Natural killer cell (primary cell): ENCODE measurements around the gene TELO2. TPM values are rescaled to one million over a fixed set of nuclear protein-coding genes. Genes with fewer than 3 reads are reported as not detected.
A peak's percentile ranks its signal among the peaks of the same experiment; 100 is the strongest.

Source experiments
- ATAC-seq, 3 donors: fragments of 150-1000 bp in 2 of 3; fragments of 200-7000 bp in 1 of 3; cut with Tn5 transposase; 1 replicate in 1 of 3; 2 replicates in 2 of 3; pipeline ENCODE4 v1.10.0; 2021; ENCODE audit warnings: mild to moderate bottlenecking in 2 of 3, moderate library complexity in 2 of 3
- DNase-seq, 2 donors: peaks; one replicate each; pipeline versions ENCODE4 v3.0.0 to v3.0.0-alpha.2; 2013 to 2021; ENCODE audit warnings: mixed read lengths in 1 of 2
- H3K27ac ChIP-seq: one replicate; pipeline ENCODE4 v1.5.1; 2013; ENCODE audit warnings: mild to moderate bottlenecking, low read length
- H3K27me3 ChIP-seq: one replicate; pipeline ENCODE4 v1.6.1; 2013; ENCODE audit warnings: low read length; ENCODE audit not compliant: control insufficient read depth, insufficient read depth
- H3K36me3 ChIP-seq: one replicate; pipeline ENCODE4 v1.6.1; 2013; ENCODE audit warnings: low read length; ENCODE audit not compliant: control insufficient read depth, insufficient read depth
- H3K4me1 ChIP-seq: one replicate; pipeline ENCODE4 v1.6.1; 2013; ENCODE audit warnings: low read length; ENCODE audit not compliant: control insufficient read depth, insufficient read depth
- H3K4me3 ChIP-seq: one replicate; pipeline ENCODE4 v1.5.1; 2013; ENCODE audit warnings: low read length
- H3K9me3 ChIP-seq: one replicate; pipeline ENCODE4 v1.6.1; 2013; ENCODE audit warnings: low read length; ENCODE audit not compliant: control insufficient read depth, insufficient read depth
- H3K27ac Mint-ChIP-seq, 2 donors: one replicate each; pipeline ENCODE4 v1.8.0; 2022; ENCODE audit warnings: mild to moderate bottlenecking in 2 of 2, mixed read lengths in 2 of 2, moderate library complexity in 1 of 2
- H3K27me3 Mint-ChIP-seq, 2 donors: one replicate each; pipeline ENCODE4 v1.8.0; 2022; ENCODE audit warnings: low read depth in 2 of 2, mixed read lengths in 2 of 2
- H3K36me3 Mint-ChIP-seq: one replicate; pipeline ENCODE4 v1.8.0; 2022; ENCODE audit warnings: mixed read lengths
- H3K4me1 Mint-ChIP-seq, 2 donors: one replicate each; pipeline ENCODE4 v1.8.0; 2022; ENCODE audit warnings: mixed read lengths in 2 of 2
- H3K4me3 Mint-ChIP-seq: one replicate; pipeline ENCODE4 v1.8.0; 2022; ENCODE audit warnings: mild to moderate bottlenecking, moderate library complexity, mixed read lengths
- H3K9me3 Mint-ChIP-seq, 2 donors: one replicate each; pipeline ENCODE4 v1.8.0; 2022; ENCODE audit warnings: mixed read lengths in 2 of 2
- WGBS: methylation state at CpG from one replicate; pipeline ENCODE4 v1.1.7; 2013; ENCODE audit warnings: missing lambda C conversion rate; ENCODE audit not compliant: insufficient coverage; 5-methylcytosine and 5-hydroxymethylcytosine counted together
- intact Hi-C: fragments of 100-400 bp; cut with micrococcal nuclease; formaldehyde crosslinking; loops from one replicate; pipeline ENCODE4 v1.14.2; 2022
- total RNA-seq, 4 donors: library from RNA; stranded (reverse); fragments of 120-200 nt in 1 of 4; gene quantifications; one replicate each; pipeline versions ENCODE4 v1.2.3 to v1.2.4, GENCODE V29; 2013 to 2022
- TF ChIP-seq, protein P1 (sequence below): fragments of 200-600 bp; IDR thresholded peaks from one replicate; pipeline ENCODE4 v1.8.0; 2022; ENCODE audit warnings: antibody characterized with exemption

TELO2 gene
- total RNA-seq, 3 donors from 2014 or later (not counting 1 experiment from before 2014, with no cell fraction given): 45.5 to 50.0 (median 46.5) TPM

DNA sequence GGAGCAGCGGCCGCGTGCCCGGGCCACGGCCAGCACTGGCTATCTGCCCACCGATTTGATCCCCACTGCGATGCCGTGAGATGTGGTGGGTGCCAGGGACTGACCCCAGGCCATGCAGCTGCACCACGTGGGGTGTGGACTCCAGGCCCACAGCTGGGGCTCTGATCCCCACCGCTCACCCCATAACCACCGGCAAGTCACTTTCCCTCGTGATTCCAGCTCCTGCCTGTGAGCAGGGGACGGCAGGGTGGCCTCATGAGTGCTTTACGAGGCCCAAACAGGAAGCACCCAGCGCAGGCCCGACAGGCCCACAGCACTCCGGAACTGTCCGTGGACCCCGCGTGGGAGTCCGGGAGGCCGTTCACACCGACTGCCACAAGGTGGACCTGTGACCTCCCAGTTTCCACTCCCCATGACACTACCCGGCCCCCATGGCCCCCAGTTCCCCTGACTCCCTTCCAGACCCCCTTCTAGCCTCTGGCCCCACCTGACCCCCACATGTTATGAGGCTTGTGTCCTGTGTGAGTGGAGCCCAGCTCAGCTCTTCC lies 5.0 kb upstream of the TELO2 start:
- DNase-seq: no peak
- WGBS: 91% methylated on average over 24 of the region's 24 CpGs

DNA sequence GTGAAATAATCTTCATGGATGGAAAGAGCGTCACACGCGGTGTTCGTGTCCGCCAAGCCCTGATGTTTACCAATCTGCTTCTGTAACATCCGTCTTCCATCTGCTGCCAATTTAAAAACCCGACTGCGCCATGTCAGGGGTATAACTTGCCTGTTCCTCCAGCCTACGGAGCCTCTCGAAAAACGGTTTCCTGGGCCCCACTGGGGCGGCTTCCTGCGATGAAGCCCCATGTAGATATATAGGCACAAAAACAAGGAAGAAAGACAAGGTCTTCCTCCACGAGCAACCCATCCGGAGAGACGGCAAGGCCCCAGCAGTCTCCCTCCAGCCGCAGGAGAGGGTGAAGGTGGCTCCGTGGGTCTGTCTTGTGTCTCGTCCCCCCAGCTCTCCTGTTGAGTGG lies 4.5 kb upstream of the TELO2 start, which contains the start of gene PTX4:
Gene PTX4 (minus strand): TSS at position 326 of the 400 bp plus-strand sequence. CDS start 35 bp downstream, at position 291.
- intact Hi-C loops: no loop called here
- Histone ChIP-seq H3K36me3 (no peaks in the 10 kb centered on the region), H3K4me3 (no peak within 1 kb of the TSS), H3K27me3 (no peaks in the 10 kb centered on the region), H3K27ac (no peak within 1 kb of the TSS), H3K9me3 (no peaks in the 10 kb centered on the region), H3K4me1 (peaks cover 11% of the 10 kb centered on the region)
- TF ChIP-seq, protein P1, sequence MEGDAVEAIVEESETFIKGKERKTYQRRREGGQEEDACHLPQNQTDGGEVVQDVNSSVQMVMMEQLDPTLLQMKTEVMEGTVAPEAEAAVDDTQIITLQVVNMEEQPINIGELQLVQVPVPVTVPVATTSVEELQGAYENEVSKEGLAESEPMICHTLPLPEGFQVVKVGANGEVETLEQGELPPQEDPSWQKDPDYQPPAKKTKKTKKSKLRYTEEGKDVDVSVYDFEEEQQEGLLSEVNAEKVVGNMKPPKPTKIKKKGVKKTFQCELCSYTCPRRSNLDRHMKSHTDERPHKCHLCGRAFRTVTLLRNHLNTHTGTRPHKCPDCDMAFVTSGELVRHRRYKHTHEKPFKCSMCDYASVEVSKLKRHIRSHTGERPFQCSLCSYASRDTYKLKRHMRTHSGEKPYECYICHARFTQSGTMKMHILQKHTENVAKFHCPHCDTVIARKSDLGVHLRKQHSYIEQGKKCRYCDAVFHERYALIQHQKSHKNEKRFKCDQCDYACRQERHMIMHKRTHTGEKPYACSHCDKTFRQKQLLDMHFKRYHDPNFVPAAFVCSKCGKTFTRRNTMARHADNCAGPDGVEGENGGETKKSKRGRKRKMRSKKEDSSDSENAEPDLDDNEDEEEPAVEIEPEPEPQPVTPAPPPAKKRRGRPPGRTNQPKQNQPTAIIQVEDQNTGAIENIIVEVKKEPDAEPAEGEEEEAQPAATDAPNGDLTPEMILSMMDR: no peak
- 71% methylated on average over 19 of the region's 19 CpGs for WGBS
- Mint-ChIP-seq H3K27me3 (peaks cover 0 to 2% of the 10 kb centered on the region in 2 donors), H3K9me3 (no peaks in the 10 kb centered on the region), H3K4me1 (peaks cover 9 to 13% of the 10 kb centered on the region in 2 donors), H3K27ac (no peak within 1 kb of the TSS), H3K36me3 (no peaks in the 10 kb centered on the region), H3K4me3 (no peak within 1 kb of the TSS)
- DNase-seq (no peak), ATAC-seq (no peak)

More for the DNA sequence above, 5.0 kb upstream of the TELO2 start:
- TF ChIP-seq, protein P1: no peak
- Histone ChIP-seq H3K27ac (no peak overlapping the region), H3K4me3 (no peak overlapping the region), H3K27me3 (no peaks in the 10 kb centered on the region), H3K9me3 (no peaks in the 10 kb centered on the region), H3K36me3 (no peaks in the 10 kb centered on the region), H3K4me1 (peaks cover 9% of the 10 kb centered on the region)
- intact Hi-C loops: no loop called here
- no peak for ATAC-seq
- H3K27me3 Mint-ChIP-seq: peaks cover 0 to 2% of the 10 kb centered on the region in 2 donors
- H3K9me3 Mint-ChIP-seq: no peaks in the 10 kb centered on the region
- peaks cover 9 to 10% of the 10 kb centered on the region in 2 donors for H3K4me1 Mint-ChIP-seq
- no peaks in the 10 kb centered on the region for H3K36me3 Mint-ChIP-seq
- H3K27ac Mint-ChIP-seq: no peak overlapping the region
- no peak overlapping the region for H3K4me3 Mint-ChIP-seq

DNA sequence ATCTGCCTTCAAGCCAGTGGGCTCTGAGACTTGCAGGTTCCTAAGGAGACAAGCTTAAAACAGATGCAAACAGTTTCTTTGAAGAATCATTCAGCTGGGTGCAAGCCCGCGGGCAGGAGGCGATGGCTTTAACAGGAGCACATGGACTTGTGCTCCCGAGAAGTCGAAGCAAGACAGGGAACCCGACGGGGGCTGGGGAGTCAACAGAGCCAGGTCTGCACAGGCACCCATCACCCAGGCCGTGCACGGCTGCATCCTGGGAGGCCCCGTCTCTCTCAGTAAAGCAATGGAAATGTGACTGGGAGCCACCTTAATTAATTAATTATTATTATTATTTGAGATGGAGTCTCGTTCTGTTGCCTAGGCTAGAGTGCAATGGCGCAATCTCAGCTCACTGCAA lies 4.1 kb upstream of the TELO2 start:
- intact Hi-C loops: no loop called here
- TF ChIP-seq, protein P1: no peak
- ATAC-seq: no peak
- H3K27me3 ChIP-seq: no peaks in the 10 kb centered on the region
- H3K4me1 ChIP-seq: peaks cover 16% of the 10 kb centered on the region
- no peak for DNase-seq
- Mint-ChIP-seq H3K4me3 (no peak overlapping the region), H3K27ac (no peak overlapping the region), H3K36me3 (no peaks in the 10 kb centered on the region), H3K27me3 (peaks cover 0 to 2% of the 10 kb centered on the region in 2 donors), H3K4me1 (peaks cover 9 to 16% of the 10 kb centered on the region in 2 donors), H3K9me3 (no peaks in the 10 kb centered on the region)
- no peak overlapping the region for H3K4me3 ChIP-seq
- H3K9me3 ChIP-seq: no peaks in the 10 kb centered on the region
- no peaks in the 10 kb centered on the region for H3K36me3 ChIP-seq
- no peak overlapping the region for H3K27ac ChIP-seq
- WGBS: 93% methylated on average over 12 of the region's 12 CpGs

GRCh38 chr16:1491327-1491726 lies 1.8 kb upstream of the TELO2 start:
- Histone ChIP-seq H3K27me3 (no peaks in the 10 kb centered on the region), H3K4me1 (peaks cover 23% of the 10 kb centered on the region), H3K4me3 (no peak overlapping the region), H3K9me3 (no peaks in the 10 kb centered on the region), H3K27ac (no peak overlapping the region), H3K36me3 (peaks cover 4% of the 10 kb centered on the region)
- ATAC-seq (no peak), DNase-seq (no peak)
- H3K27me3 Mint-ChIP-seq: peaks cover 0 to 2% of the 10 kb centered on the region in 2 donors
- intact Hi-C loops: no loop called here
- H3K4me1 Mint-ChIP-seq: peaks cover 9 to 16% of the 10 kb centered on the region in 2 donors
- H3K4me3 Mint-ChIP-seq: peak overlapping the region; percentile 31
- no peak overlapping the region for H3K27ac Mint-ChIP-seq
- TF ChIP-seq, protein P1: no peak
- WGBS: 94% methylated on average over 12 of the region's 12 CpGs
- no peaks in the 10 kb centered on the region for H3K9me3 Mint-ChIP-seq
- H3K36me3 Mint-ChIP-seq: no peaks in the 10 kb centered on the region
